ENCODE results near the gene CGREF1.

The CGREF1 gene

DNA sequence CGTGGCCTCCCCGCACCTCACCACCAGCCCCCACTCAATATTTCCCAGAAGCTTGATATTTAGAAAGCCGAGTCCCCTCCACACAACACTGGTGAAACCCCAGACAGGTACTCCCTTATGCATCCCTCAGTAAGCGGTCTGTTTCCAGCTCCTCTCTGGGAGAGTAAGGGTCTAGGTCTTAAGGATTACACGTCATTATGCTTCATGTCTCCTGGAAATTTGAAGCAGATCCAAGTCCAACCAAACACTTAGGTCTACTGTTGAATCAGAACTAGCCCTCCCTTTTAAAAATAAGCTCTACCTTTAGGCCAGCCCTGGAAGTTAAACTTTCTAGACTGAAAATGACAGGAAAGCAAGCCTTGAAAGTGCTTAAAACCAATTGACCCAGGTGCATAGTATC, 46.0 kb downstream of the CGREF1 start:
- peak; percentile 55 for DNase-seq

DNA sequence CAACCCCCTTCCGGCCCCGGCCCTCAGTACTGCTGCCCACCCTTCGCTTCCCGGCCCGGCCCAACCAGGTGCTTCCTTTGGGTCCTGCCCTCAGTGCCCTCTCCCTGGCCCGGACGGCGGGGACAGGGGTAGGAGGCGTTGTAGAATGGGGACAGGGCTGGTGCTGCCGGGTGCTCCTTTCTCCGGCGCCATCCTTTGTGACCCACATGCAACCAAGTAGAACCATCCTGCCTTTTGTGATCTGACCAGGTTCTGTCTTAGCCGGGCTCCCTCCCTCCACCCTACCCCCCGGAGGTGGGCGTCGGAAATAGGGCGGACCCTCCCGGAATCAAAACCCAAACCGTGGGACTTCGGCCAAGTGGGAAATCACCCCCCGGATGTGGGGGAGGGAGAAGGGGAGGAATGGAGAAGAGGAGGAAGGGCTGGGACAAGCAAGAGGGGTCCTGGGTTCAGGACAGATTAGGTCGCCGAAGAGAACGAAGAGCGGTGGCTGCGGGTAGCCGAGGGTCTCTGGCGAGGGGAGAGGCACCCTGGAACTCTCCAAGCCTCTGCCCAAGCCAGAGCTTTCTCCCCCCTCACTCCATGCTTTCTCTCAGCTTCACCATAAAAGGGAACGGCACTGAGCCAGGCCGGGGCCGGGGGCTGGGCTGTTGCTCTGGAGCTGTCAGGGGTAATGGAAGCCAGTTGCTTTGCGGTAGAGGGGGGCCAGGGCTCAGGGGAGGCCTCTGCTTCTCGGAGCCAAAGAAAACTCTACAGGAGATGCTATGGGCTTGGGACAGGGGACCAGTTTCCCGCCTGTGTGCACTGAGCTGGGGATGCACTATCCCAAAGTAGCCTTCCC, 46.7 kb downstream of the CGREF1 start:
- DNase-seq: peak; percentile 93

DNA sequence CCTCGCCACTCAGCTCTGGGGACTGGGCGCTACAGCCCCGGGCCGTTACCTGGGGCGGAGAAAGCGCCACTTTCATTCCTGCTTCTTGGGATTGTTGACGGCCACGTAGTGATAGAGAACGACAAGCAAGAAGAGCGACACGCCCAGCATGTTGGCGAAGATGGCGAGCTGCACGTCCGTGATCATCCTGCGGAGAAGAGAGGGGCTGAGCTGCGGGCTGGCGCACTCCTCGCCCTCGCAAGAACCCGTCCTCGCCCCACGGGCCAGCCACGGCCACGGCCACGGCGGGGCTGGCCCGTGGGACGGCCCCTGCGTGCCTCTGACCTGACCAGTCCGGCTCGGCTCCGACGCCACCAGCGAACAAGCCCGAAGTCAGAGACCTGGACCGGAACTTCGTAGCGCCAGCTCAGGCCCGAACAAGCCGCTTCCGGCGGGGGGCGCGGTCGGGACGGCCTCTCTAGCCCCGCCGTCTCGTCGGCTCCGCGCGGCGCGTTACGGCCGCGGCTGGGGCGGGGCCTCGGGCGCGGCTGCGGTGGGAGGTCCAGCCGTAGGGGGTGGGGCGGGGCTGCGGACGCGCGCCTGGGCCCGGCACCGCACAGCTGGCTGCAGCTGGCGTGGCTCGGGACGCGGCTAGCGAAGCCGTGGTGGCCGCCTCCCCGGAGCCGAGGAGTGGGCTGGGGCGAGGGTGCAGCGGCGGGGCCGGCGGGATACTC, 47.5 kb downstream of the CGREF1 start, which contains the start of gene OST4:
TSS of gene OST4 (minus strand) at position 378 of the 713 bp plus-strand sequence.
- peak; percentile 95 for DNase-seq

DNA sequence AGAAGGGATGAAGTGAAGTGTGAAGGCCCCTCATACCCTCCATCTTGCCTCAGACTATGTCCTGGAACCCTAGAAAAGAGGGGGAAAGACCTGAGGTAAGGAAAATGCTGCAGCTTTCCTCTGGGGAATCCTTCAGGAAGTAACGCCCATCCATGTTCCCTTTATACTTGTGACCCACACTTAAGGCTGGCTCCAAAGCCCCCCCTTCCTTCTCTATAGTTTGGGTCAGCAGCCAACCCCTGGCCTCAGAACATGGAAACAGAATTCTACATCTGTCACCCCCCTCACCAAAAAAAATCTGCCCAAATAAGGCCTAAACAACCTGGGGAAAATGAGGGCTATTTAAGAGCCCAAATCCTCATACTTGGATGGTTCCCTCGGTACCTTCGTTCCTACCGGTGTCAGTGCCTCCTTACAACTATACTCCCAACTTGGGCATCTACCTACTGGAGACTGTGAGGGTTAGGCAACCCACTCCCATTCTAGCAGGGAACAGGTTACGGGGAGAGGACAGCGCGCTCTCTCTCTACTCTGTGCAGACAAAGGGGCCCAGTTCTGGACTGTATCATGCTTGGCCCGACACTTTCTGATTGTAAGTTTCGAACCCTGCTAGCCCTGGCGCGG, 48.2 kb downstream of the CGREF1 start:
- DNase-seq: no peak

DNA sequence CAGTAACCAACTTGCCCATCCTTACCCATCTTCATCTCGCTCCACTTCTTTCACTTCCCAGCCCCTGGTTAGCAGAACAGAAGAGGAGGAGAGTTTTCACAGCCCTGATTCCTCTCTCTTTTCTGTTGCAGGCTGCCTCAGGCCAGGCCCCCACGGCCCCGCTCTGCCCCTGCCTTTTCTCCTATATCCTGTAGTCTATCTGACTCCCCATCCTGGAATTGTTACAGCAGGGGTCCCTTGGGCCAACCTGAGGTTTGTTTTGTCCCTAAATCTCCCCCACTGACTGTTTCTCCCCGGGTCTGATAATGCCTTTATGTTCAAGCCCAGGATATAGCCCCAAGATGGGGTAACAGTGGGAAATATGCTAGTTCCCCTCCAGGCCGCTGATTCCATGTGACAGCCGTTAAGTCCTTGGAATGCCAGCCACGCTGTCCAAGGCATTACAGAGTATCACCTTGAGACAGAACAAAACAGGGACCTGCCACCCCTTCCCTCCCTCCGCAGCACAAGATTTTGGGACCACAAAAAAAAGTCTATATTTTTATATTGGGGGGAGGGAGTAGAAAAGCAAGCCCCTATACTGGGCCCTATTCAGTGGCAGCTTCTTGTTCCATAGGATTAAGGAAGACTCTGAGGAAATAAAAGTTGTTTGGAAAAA, 48.8 kb downstream of the CGREF1 start:
- no peak for DNase-seq

DNA sequence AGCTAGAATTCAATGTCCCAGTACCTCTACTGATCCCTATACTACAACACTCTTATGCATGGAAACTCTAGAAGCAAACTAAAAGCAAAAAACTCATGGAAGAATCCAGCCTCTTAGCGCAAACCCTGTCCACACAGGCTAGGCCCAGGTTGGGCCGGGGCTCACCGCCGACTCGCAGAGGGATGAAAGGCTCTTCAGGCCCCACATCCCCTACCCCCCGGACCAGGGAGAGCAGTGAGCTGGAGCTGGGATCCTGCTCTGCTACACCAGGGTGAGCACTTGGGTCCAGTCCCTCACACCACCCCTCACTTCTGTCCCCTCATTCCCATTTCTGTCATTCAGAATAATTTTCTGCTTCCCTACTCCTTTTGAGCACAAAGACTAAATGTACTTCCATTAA, 49.5 kb downstream of the CGREF1 start:
- no peak for DNase-seq

DNA sequence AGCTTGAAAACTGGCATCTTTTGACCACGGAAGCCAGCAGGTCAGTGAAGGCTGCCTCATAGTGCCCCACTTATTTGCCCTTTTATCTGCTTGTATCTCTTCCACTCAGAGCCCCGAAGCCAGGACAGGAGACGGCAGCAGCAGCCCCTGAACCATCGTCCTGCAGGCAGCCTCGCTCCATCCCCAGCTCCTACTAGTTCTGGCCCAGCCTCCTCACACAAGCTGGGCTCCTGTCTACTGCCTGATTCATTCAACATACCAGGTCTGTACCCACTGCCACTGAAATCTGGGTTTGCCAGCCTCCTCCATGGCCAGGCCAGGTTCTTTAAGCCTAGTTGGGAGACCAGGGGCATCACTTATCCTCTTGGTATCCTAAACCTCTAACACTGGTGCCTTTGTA, 51.5 kb downstream of the CGREF1 start:
- no peak for DNase-seq

DNA sequence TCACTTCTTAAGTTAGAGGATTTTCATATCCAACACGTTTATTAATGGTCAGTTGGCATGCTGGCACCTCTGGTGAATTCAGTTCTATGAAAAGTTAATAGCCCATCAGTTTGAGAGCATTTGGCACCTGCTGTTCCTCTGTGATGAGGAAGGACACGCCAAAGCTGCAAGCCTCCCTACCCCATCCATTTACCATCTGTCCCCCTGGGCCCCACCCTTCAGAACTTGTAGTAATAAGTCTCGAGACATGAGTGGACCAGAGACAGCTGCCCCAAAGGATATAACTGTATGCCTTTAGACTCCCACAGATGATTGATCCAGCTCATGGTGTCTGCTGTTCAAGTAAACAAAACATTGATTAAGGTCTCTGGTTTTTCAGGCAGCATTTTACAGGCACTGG, 53.8 kb downstream of the CGREF1 start:
- no peak for DNase-seq

DNA sequence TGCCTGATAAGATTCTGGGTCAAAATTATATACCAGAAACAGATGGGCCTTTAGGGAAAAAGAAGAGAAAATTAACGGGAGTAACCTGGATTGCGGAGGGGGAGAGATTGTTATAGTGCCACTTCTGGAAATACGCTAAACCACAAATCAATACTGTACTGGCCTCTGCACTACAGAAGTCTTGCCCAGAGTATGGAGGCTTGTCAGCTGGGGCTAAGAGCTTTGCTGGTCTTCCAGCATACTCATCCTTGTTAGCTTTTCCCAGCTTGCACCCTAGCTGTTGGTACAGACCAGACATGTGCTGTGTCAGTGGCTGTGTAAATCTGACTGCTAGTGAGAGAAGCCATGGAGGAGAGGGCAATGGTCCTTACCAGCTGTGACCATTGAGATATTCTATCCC, 58.6 kb downstream of the CGREF1 start:
- DNase-seq: no peak

DNA sequence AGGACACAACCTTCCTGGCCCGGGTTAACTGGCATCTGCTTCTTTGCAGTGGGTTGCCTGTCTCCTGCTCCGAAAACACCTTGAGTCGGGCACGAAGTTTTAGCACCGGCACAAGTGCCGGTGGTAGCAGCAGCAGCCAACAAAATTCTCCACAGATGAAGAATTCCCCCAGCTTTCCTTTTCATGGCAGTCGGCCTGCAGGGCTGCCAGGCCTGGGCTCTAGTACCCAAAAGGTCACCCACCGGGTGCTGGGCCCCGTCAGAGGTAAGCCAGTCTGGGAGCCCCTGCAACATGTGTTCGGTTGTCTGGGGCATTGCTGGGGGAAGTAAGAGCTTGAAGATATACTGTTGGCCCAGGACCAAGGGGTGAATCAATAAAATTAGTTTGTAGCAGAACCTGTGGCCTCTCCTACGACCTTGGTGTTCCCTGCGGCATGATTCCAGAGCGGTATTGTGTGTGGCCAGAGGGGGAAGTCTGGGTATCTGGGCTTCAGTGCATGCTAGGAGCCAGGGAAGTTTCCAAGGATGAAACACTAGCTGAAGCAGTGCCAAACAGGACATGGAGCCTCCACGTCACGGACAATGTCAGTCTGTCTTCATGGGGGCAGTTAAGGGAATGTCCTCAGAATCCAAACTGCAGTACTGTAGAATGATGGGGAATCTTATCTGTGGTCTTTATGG, 59.6 kb downstream of the CGREF1 start:
- no peak for DNase-seq

DNA sequence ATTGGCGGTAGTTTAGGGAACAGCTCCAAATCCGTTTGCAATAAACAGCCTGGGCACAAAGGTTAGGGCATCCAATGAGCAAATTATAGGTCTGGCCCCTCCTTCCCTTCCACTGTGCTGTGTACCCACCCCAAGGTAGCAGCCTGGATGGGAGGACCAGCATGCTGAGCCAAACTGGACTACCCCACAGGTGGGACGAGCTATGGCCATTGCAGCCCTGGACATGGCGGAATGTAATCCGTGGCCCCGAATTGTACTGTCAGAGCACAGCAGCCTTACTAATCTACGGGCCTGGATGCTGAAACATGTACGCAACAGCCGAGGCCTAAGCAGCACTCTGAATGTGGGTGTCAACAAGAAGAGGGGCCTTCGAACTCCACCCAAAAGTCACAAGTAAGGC, 60.7 kb downstream of the CGREF1 start:
- no peak for DNase-seq

DNA sequence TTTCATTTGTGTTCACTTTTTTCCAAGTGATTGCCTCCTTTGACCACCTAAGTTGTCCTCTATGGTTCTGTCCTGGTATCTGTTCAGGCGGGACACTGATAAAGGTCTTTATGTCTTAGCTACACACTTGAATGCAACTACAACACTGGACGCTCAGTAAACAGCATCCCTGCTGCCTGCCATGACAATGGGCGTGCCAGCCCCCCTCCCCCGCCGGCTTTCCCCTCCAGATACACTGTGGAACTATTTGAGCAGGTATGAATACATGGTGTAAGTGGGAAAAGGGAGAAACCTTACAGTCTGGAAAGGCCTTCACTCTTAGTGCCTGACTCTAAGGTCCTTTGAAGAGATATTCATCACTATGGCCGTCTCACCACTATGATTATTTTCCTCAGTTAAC, 61.7 kb downstream of the CGREF1 start:
- no peak for DNase-seq

DNA sequence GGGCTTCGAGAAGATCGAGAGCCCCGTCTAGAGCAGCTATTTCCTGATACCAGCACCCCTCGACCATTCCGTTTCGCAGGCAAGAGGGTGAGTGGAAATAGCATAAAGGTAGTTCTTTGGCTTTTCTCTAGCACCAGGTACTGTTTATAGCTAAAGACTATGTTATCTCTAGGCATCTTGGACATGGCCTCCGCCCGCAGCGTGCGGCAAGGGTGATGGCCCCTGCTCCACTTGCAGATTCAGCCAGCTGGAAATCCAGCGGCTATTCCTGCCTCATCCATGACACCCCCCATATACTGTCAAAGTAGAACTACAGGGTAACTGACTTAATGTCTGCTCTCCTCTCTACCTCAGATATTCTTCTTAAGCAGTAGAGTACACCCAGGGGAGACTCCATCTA, 64.2 kb downstream of the CGREF1 start:
- no peak for DNase-seq

DNA sequence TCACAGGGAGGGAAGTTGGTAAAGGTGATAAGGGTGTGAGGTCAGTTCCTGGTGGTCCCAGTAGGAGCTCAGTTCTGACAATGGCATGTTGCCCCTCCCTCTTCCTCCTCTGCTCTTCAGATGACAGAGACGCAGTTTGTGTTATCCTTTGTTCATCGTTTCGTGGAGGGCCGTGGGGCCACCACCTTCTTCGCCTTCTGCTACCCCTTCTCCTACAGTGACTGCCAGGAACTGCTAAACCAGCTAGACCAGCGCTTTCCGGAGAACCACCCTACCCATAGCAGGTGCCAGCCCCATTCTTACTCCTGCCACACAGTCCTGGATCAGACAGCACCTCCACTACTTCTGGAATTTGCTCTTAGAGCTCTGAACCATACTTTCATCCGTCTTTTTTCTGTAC, 65.2 kb downstream of the CGREF1 start:
- no peak for DNase-seq

DNA sequence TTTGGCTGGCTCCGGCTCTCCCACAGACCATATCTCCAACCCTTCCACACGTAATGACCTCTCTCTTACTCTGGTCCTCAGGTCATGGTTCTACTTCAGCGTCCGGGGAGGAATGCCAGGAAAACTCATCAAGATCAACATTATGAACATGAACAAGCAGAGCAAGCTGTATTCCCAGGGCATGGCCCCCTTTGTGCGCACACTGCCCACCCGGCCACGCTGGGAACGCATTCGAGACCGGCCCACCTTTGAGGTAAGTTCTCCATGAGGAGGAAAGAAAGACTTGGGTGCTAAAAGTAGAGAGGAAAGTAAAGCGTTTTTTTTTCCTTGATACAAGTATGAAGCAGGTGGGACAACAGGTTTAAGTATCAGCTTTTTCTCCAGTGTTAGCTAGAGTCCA, 65.6 kb downstream of the CGREF1 start:
- no peak for DNase-seq

DNA sequence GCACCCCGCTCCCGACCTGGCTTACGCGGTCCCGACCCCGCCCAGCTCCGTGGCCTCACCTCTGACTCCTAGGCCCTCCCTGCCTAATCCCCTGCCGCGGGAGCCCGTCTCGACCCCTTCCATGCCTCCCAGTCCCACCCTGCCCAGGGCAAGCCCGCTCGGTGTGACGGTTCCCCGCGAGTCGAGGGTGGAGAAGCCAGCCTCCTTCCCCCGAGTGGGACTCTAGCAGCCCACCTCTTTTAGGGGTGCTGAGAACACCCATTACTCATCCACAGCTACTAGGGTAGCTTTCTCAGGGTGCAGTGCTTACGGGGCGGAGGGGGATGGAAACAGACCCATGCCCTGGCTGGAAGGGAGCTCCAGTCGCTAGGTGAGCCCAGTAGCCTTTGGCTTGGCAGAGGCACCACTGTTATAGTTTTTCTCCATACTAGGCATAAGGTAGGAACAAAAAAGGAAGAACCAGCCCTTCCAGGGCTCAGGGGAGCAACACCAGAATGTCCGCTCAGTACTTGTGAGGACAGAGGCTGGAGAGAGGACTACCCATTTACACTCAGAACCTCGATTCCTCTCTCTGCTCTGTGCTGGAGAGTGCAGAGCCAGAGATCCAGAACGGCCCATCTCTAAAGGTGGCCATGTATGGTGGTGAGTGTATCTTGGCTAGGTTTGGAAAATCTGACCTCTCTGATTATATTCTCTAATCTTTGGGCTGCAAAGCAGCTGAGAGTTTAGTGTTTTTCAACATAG, 66.9 kb downstream of the CGREF1 start:
- DNase-seq: no peak

DNA sequence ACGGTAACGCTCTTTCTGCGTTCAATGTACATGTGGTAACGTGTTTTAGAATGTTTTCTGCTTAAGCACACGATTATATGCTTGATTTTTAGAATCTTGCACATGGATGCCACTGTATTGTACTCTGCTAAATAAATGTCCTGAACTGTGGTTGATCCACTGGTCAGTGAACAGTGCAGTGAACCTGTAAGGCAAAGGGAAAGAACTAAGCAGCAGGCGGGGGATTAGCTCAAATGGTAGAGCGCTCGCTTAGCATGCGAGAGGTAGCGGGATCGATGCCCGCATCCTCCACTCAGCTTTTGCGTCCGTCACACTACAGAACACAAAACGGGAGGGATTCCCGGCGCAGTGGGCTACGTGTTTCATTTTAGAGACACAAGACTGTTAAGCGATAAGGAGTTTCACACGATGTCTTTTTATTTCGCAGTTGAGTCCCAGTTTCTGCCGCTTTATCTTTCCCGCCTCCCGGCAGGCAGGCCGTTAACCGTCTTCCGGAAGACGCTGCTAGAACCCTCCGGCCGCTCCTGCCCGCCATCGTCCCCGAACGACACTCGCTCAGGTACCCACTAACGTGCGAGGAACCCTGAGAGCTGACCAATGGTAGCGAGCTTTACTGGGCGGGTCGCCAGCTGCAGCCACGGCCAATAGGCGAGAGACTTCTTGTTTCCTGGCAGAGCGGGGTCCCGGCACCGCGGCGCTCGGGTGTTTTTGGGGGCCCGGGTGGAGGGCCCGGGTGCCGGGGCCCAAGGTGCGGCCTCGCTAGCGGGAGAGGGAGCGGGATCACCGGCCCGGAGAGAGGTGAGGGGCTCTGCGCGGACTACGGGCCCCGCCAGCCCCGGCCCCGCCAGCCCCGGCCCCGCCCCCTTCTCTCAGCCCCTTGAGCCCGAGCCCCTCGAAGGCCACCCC, 67.7 kb downstream of the CGREF1 start, which contains the start of gene AGBL5:
TSS of gene AGBL5 (plus strand) at position 673 of the 906 bp plus-strand sequence. CDS start 1,291 bp downstream, outside the sequence.
- DNase-seq: peak; percentile 93

Data from fibroblast of skin of scalp (primary cell).